ENCODE measurements around the gene ARNT2.
"Not testable (repeated sequence)": the region's sequence is repeated elsewhere in the genome, so short reads cannot be mapped to it uniquely, and the experiment has no call there.

Gene ARNT2

GRCh38 chr15:80404057-80404760 is at the start of gene ARNT2:
ARNT2 (plus strand) TSS chr15:80404382; CDS start chr15:80404516, 134 bp downstream.
- H3K4me3 Mint-ChIP-seq: no peak within 1 kb of the TSS
- no peaks in the 10 kb centered on the region for H3K36me3 Mint-ChIP-seq
- no peak for ATAC-seq
- no peaks in the 10 kb centered on the region for H3K4me1 Mint-ChIP-seq
- no peaks in the 10 kb centered on the region for H3K9me3 Mint-ChIP-seq
- H3K27ac Mint-ChIP-seq: no peak within 1 kb of the TSS
- DNase-seq (ENCODE audit: low spot score in 2 of 2): no peak

- Mint-ChIP-seq H3K27ac (no peak overlapping the region), H3K4me1 (no peaks in the 10 kb centered on the region), H3K9me3 (peaks cover 9% of the 10 kb centered on the region), H3K4me3 (no peak overlapping the region), H3K36me3 (no peaks in the 10 kb centered on the region)
- ATAC-seq: no peak
- no peak for DNase-seq (ENCODE audit: low spot score in 2 of 2)
Observed at GRCh38 chr15:80367094-80367493, 37.1 kb upstream of the ARNT2 start.

GRCh38 chr15:80367661-80368060 is 36.5 kb upstream of the ARNT2 start:
- Mint-ChIP-seq H3K4me3 (no peak overlapping the region), H3K27ac (no peak overlapping the region), H3K4me1 (no peaks in the 10 kb centered on the region), H3K9me3 (peaks cover 9% of the 10 kb centered on the region), H3K36me3 (no peaks in the 10 kb centered on the region)
- DNase-seq (ENCODE audit: low spot score in 2 of 2): no peak
- ATAC-seq: no peak

- ATAC-seq (no peak), DNase-seq (ENCODE audit: low spot score in 2 of 2) (no peak)
- no peaks in the 10 kb centered on the region for H3K36me3 Mint-ChIP-seq
- H3K4me3 Mint-ChIP-seq: no peak overlapping the region
- no peak overlapping the region for H3K27ac Mint-ChIP-seq
- H3K9me3 Mint-ChIP-seq: peaks cover 9% of the 10 kb centered on the region
- H3K4me1 Mint-ChIP-seq: no peaks in the 10 kb centered on the region
Observed at GRCh38 chr15:80371924-80372323, 32.3 kb upstream of the ARNT2 start.

GRCh38 chr15:80374441-80374840 is 29.7 kb upstream of the ARNT2 start:
- no peak for DNase-seq (ENCODE audit: low spot score in 2 of 2)
- no peaks in the 10 kb centered on the region for H3K36me3 Mint-ChIP-seq
- no peak overlapping the region for H3K27ac Mint-ChIP-seq
- no peak for ATAC-seq
- no peaks in the 10 kb centered on the region for H3K4me1 Mint-ChIP-seq
- no peak overlapping the region for H3K4me3 Mint-ChIP-seq
- no peaks in the 10 kb centered on the region for H3K9me3 Mint-ChIP-seq

GRCh38 chr15:80375968-80376891 is 28.0 kb upstream of the ARNT2 start:
- Mint-ChIP-seq H3K4me3 (no peak overlapping the region), H3K36me3 (peaks cover 5% of the 10 kb centered on the region), H3K9me3 (no peaks in the 10 kb centered on the region), H3K4me1 (no peaks in the 10 kb centered on the region), H3K27ac (no peak overlapping the region)
- DNase-seq (ENCODE audit: low spot score in 2 of 2) (no peak), ATAC-seq (no peak)

- Mint-ChIP-seq H3K9me3 (no peaks in the 10 kb centered on the region), H3K27ac (no peak overlapping the region), H3K4me1 (no peaks in the 10 kb centered on the region), H3K4me3 (no peak overlapping the region), H3K36me3 (peaks cover 5% of the 10 kb centered on the region)
- ATAC-seq: no peak
- no peak for DNase-seq (ENCODE audit: low spot score in 2 of 2)
Observed at GRCh38 chr15:80379693-80380092, 24.5 kb upstream of the ARNT2 start.

- ATAC-seq (no peak), DNase-seq (ENCODE audit: low spot score in 2 of 2) (no peak)
- H3K9me3 Mint-ChIP-seq: no peaks in the 10 kb centered on the region
- H3K4me1 Mint-ChIP-seq: no peaks in the 10 kb centered on the region
- H3K27ac Mint-ChIP-seq: no peak overlapping the region
- H3K36me3 Mint-ChIP-seq: peaks cover 5% of the 10 kb centered on the region
- no peak overlapping the region for H3K4me3 Mint-ChIP-seq
Observed at GRCh38 chr15:80380154-80380553, 24.0 kb upstream of the ARNT2 start.

- DNase-seq (ENCODE audit: low spot score in 2 of 2) (no peak), ATAC-seq (no peak)
- Mint-ChIP-seq H3K4me1 (no peaks in the 10 kb centered on the region), H3K36me3 (peaks cover 5% of the 10 kb centered on the region), H3K27ac (no peak overlapping the region), H3K4me3 (no peak overlapping the region), H3K9me3 (no peaks in the 10 kb centered on the region)
Observed at GRCh38 chr15:80382285-80382684, 21.9 kb upstream of the ARNT2 start.

GRCh38 chr15:80384432-80384831 is 19.8 kb upstream of the ARNT2 start:
- no peaks in the 10 kb centered on the region for H3K9me3 Mint-ChIP-seq
- peaks cover 5% of the 10 kb centered on the region for H3K36me3 Mint-ChIP-seq
- no peaks in the 10 kb centered on the region for H3K4me1 Mint-ChIP-seq
- no peak overlapping the region for H3K4me3 Mint-ChIP-seq
- H3K27ac Mint-ChIP-seq: no peak overlapping the region
- DNase-seq (ENCODE audit: low spot score in 2 of 2) (no peak), ATAC-seq (no peak)

GRCh38 chr15:80386151-80386550 is 18.0 kb upstream of the ARNT2 start:
- Mint-ChIP-seq H3K4me3 (no peak overlapping the region), H3K27ac (no peak overlapping the region), H3K36me3 (no peaks in the 10 kb centered on the region), H3K4me1 (no peaks in the 10 kb centered on the region), H3K9me3 (no peaks in the 10 kb centered on the region)
- ATAC-seq: no peak
- DNase-seq (ENCODE audit: low spot score in 2 of 2): no peak

- ATAC-seq (no peak), DNase-seq (ENCODE audit: low spot score in 2 of 2) (no peak)
- H3K36me3 Mint-ChIP-seq: no peaks in the 10 kb centered on the region
- H3K27ac Mint-ChIP-seq: no peak overlapping the region
- H3K4me1 Mint-ChIP-seq: no peaks in the 10 kb centered on the region
- no peak overlapping the region for H3K4me3 Mint-ChIP-seq
- H3K9me3 Mint-ChIP-seq: no peaks in the 10 kb centered on the region
Observed at GRCh38 chr15:80388326-80388725, 15.9 kb upstream of the ARNT2 start.

- H3K36me3 Mint-ChIP-seq: no peaks in the 10 kb centered on the region
- no peak for DNase-seq (ENCODE audit: low spot score in 2 of 2)
- no peak overlapping the region for H3K27ac Mint-ChIP-seq
- ATAC-seq: no peak
- H3K4me3 Mint-ChIP-seq: no peak overlapping the region
- no peaks in the 10 kb centered on the region for H3K9me3 Mint-ChIP-seq
- H3K4me1 Mint-ChIP-seq: no peaks in the 10 kb centered on the region
Observed at GRCh38 chr15:80389370-80389769, 14.8 kb upstream of the ARNT2 start.

- ATAC-seq; H3K4me3 Mint-ChIP-seq; H3K27ac Mint-ChIP-seq; DNase-seq (ENCODE audit: low spot score in 2 of 2); H3K36me3 Mint-ChIP-seq; H3K4me1 Mint-ChIP-seq; H3K9me3 Mint-ChIP-seq: not testable (repeated sequence)
Observed at GRCh38 chr15:80390942-80391341, 13.2 kb upstream of the ARNT2 start.

GRCh38 chr15:80395616-80396015 is 8.6 kb upstream of the ARNT2 start:
- no peaks in the 10 kb centered on the region for H3K9me3 Mint-ChIP-seq
- H3K4me3 Mint-ChIP-seq: no peak overlapping the region
- DNase-seq (ENCODE audit: low spot score in 2 of 2): no peak
- H3K27ac Mint-ChIP-seq: no peak overlapping the region
- H3K36me3 Mint-ChIP-seq: no peaks in the 10 kb centered on the region
- ATAC-seq: no peak
- H3K4me1 Mint-ChIP-seq: no peaks in the 10 kb centered on the region

GRCh38 chr15:80396096-80396495 is 8.1 kb upstream of the ARNT2 start:
- no peak overlapping the region for H3K4me3 Mint-ChIP-seq
- H3K36me3 Mint-ChIP-seq: no peaks in the 10 kb centered on the region
- DNase-seq (ENCODE audit: low spot score in 2 of 2) (no peak), ATAC-seq (no peak)
- H3K9me3 Mint-ChIP-seq: no peaks in the 10 kb centered on the region
- no peak overlapping the region for H3K27ac Mint-ChIP-seq
- H3K4me1 Mint-ChIP-seq: no peaks in the 10 kb centered on the region

Data from stimulated activated effector memory CD8-positive, alpha-beta T cell treated with anti-CD3 and anti-CD28 coated beads, Interleukin-12 subunit alpha, Interleukin-12 subunit beta, amount 100 ng/mL, for 72 hours (primary cell).